HepG2 (cell line): Measurements from ENCODE around the gene HCFC1R1. TPM values are rescaled to one million over a fixed set of nuclear protein-coding genes. Genes with fewer than 3 reads are reported as not detected.

Source experiments
- ATAC-seq: fragments of 200-7000 bp; cut with Tn5 transposase; 3 replicates; pipeline ENCODE4 v1.9.1; 2020; ENCODE audit warnings: mild to moderate bottlenecking, moderate library complexity
- BruUV-seq: library from RNA; stranded (reverse); fragments of 400-500 nt; replicated peaks from 2 replicates; lab custom pipeline; 2021; lab: Mats Ljungman, UMichigan
- CTCF ChIA-PET: fragments of 300-600 bp; formaldehyde crosslinking; extraction: SDS; loops from one replicate; lab custom pipeline; 2021; ENCODE audit warnings: low total read pairs, inconsistent platforms, low intra/inter-chr PET ratio; lab: Yijun Ruan, JAX
- POLR2A ChIA-PET: fragments of 350-600 bp; sonication (Branson Sonifier 250); formaldehyde crosslinking; loops from one replicate; lab custom pipeline; 2020; ENCODE audit warnings: antibody characterized with exemption, inconsistent platforms; lab: Yijun Ruan, JAX
- DNase-seq: peaks from one replicate; pipeline ENCODE4 v3.0.0-alpha.2; 2015; ENCODE audit warnings: low spot score
- FAIRE-seq: peaks from 3 replicates; lab custom pipeline; 2011; peaks lifted over from hg19 to GRCh38; lab: Jason Lieb, UNC
- H2AFZ ChIP-seq: one replicate; pipeline ENCODE4 v1.6.1; 2011; ENCODE audit warnings: low read length, inconsistent platforms
- H3K27ac ChIP-seq: fragments of 300-600 bp; 3 replicates; pipeline ENCODE4 v1.8.0; 2011; ENCODE audit warnings: mixed run types, mild to moderate bottlenecking, mixed read lengths, low read length, inconsistent platforms; ENCODE audit not compliant: insufficient read depth; ENCODE audit errors: extremely low read length
- H3K27me3 ChIP-seq, 2 experiments: fragments of 200-600 bp in 1 of 2; 2 replicates in 1 of 2; 3 replicates in 1 of 2; pipeline versions ENCODE4 v1.6.0 to v1.8.0; 2011; ENCODE audit warnings: low read length in 2 of 2, mild to moderate bottlenecking in 2 of 2, moderate library complexity in 2 of 2, inconsistent platforms in 1 of 2; ENCODE audit not compliant: insufficient read depth in 2 of 2, control insufficient read depth in 1 of 2
- H3K36me3 ChIP-seq, 2 experiments: fragments of 200-600 bp in 1 of 2; replicated peaks in 1 of 2; 2 replicates in 1 of 2; 3 replicates in 1 of 2; pipeline versions ENCODE4 v1.5.1 to v1.8.0; 2011; ENCODE audit warnings: low read length in 2 of 2, inconsistent platforms in 1 of 2; ENCODE audit not compliant: insufficient read depth in 2 of 2, control insufficient read depth in 1 of 2
- H3K4me1 ChIP-seq: 2 replicates; pipeline ENCODE4 v1.5.1; 2012; ENCODE audit warnings: low read length, inconsistent platforms; ENCODE audit not compliant: insufficient read depth
- H3K4me2 ChIP-seq: 2 replicates; pipeline ENCODE4 v1.6.0; 2011; ENCODE audit warnings: low read depth, low read length, inconsistent platforms
- H3K4me3 ChIP-seq, 3 experiments: fragments of 200-600 bp in 1 of 3; sonication (generic), shearing (Covaris generic) in 1 of 3; replicated peaks in 1 of 3; 2 replicates each; pipeline ENCODE4 v1.5.1; 2011 to 2016; ENCODE audit warnings: low read length in 3 of 3, inconsistent platforms in 2 of 3, low read depth in 2 of 3, mild to moderate bottlenecking in 2 of 3, control low read depth in 1 of 3, mixed read lengths in 1 of 3; ENCODE audit not compliant: insufficient read depth in 1 of 3
- H3K79me2 ChIP-seq: one replicate; pipeline ENCODE4 v1.6.1; 2011; ENCODE audit warnings: low read length, inconsistent platforms; ENCODE audit not compliant: insufficient read depth
- H3K9ac ChIP-seq: 2 replicates; pipeline ENCODE4 v1.6.0; 2011; ENCODE audit warnings: mild to moderate bottlenecking, low read depth, low read length, inconsistent platforms; ENCODE audit not compliant: insufficient read depth
- H3K9me3 ChIP-seq: 2 replicates; pipeline ENCODE4 v1.5.1; 2012; ENCODE audit warnings: mild to moderate bottlenecking, low read length
- H4K20me1 ChIP-seq: 2 replicates; pipeline ENCODE4 v1.6.0; 2011; ENCODE audit warnings: inconsistent platforms, mild to moderate bottlenecking, low read length, moderate library complexity; ENCODE audit not compliant: insufficient read depth
- AGO2 ChIP-seq: fragments of 200-400 bp; formaldehyde crosslinking; optimal IDR thresholded peaks from 2 replicates; pipeline ENCODE3; 2017; ENCODE audit warnings: mild to moderate bottlenecking, low read depth, low read length, moderate library complexity
- ATF6 ChIP-seq: sonication (generic); formaldehyde crosslinking; conservative IDR thresholded peaks from 2 replicates; pipeline ENCODE4 v1.4.0; 2020; ENCODE audit warnings: missing genetic modification reagents
- FIP1L1 ChIP-seq: fragments of 200-400 bp; formaldehyde crosslinking; IDR thresholded peaks from 2 replicates; pipeline ENCODE4 v1.6.1; 2018; ENCODE audit warnings: low read depth, mild to moderate bottlenecking, low read length, moderate library complexity, borderline replicate concordance; ENCODE audit not compliant: insufficient read depth
- GFI1 ChIP-seq: sonication (generic); formaldehyde crosslinking; IDR thresholded peaks from 2 replicates; pipeline ENCODE4 v1.5.0; 2020; ENCODE audit warnings: missing genetic modification reagents, mild to moderate bottlenecking, borderline replicate concordance
- POLR2G ChIP-seq: fragments of 200-400 bp; formaldehyde crosslinking; IDR thresholded peaks from 2 replicates; pipeline ENCODE4 v1.6.1; 2018; ENCODE audit warnings: mild to moderate bottlenecking, low read depth, low read length, moderate library complexity
- SUZ12 ChIP-seq: fragments of 150-350 bp; IDR thresholded peaks from 2 replicates; pipeline ENCODE4 v1.6.1; 2014; ENCODE audit warnings: low read depth, low read length
- ZNF121 ChIP-seq: sonication (generic); formaldehyde crosslinking; IDR thresholded peaks from 2 replicates; pipeline ENCODE4 v1.5.0; 2020; ENCODE audit warnings: mild to moderate bottlenecking, missing genetic modification reagents
- ZNF263 ChIP-seq: sonication (generic); formaldehyde crosslinking; IDR thresholded peaks from 2 replicates; pipeline ENCODE4 v1.4.0; 2020; ENCODE audit warnings: missing genetic modification reagents
- ZNF30 ChIP-seq: sonication (generic); formaldehyde crosslinking; IDR thresholded peaks from 2 replicates; pipeline ENCODE4 v1.5.0; 2020; ENCODE audit warnings: mild to moderate bottlenecking, missing genetic modification reagents
- ZNF577 ChIP-seq: sonication (generic); formaldehyde crosslinking; IDR thresholded peaks from 2 replicates; pipeline ENCODE4 v1.4.0; 2020; ENCODE audit warnings: mild to moderate bottlenecking, low read depth, missing genetic modification reagents, borderline replicate concordance
- WGBS: methylation state at CpG from one replicate; pipeline ENCODE4 v1.1.6; 2017; ENCODE audit warnings: low lambda C conversion rate; 5-methylcytosine and 5-hydroxymethylcytosine counted together
- in situ Hi-C: cut with HindIII; loops from 2 replicates; pipeline ENCODE4 v1.10.0; 2017; ENCODE audit warnings: low pct_unique_long_range_greater_than_20kb; ENCODE audit not compliant: extremely low pct_ligation_motif_present
- intact Hi-C: fragments of 100-400 bp; cut with micrococcal nuclease; formaldehyde crosslinking; loops from one replicate; pipeline ENCODE4 v1.10.0; 2022; ENCODE audit not compliant: unreplicated experiment
- polyA plus RNA-seq, 8 experiments: library from polyadenylated mRNA; depleted of rRNA in 3 of 8; stranded (reverse) in 7 of 8; unstranded in 1 of 8; fragments of >200 nt; fragmentation: Illumina TruSeq in 4 of 8; extraction: Trizol in 4 of 8; gene quantifications; 2 replicates each; pipeline versions ENCODE4 v1.2.1 to v1.2.3, GENCODE V29; 2011 to 2016; ENCODE audit warnings: low read depth in 4 of 8, missing spikeins in 1 of 8, mixed read lengths in 1 of 8; ENCODE audit not compliant: insufficient read depth in 1 of 8
- total RNA-seq, 5 experiments: library from RNA; depleted of rRNA; stranded (reverse); fragments of >200 nt; fragmentation: Illumina TruSeq; extraction: Trizol; gene quantifications; 2 replicates each; pipeline ENCODE4 v1.2.3, GENCODE V29; 2016; ENCODE audit warnings: low read depth in 1 of 5

The HCFC1R1 gene
- total and polyA plus RNA-seq, 2 of the 13 experiments (the other 11 are each of a cell fraction or from before 2014, with no cell fraction given), result 13.8 to 16.1 TPM

DNA sequence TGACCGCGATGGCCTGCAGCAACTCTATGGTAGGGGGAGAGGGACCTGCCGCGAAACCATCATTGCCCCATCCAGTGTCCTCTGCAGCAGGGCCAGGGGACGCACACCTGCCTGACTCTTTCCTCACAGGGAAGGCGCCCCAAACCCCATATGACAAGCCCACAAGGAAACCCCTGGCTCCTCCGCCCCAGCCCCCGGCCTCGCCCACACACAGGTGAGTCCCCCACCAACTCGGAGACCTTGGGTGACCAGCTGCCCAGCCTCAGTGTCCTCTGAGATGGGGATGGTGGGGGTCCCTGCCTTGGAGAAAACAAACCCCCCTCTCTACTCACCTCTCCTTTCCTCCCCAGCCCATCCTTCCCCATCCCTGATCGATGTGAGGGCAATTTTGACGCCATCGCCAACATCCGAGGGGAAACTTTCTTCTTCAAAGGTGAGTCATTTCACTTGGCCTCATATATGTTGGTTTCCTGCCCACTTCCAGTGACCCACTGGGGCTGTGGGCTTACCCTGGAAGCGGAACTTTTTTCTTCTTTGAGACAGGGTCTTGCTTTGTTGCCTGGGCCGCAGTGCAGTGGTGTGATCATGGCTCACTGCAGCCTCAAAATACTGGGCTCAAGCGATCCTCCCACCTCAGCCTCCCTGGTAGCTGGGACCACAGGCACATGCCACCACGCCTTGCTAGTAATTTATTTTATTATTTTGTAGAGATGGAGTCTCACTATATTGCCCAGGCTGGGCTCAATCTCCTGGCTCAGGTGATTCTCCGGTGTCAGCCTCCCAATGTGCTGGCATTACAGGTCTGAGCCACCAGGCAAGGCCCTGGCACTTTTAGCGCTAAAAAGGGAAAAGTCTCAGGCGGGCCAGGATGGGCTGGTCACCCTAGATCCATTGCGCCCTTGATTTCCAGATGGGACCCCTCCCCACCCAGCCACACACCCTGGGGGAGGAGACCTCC, 33.7 kb upstream of the HCFC1R1 start:
- Histone ChIP-seq H4K20me1 (no peaks in the 10 kb centered on the region), H3K4me3 (peak overlapping the region in 2 of 3 experiments; percentile 90 to 91; a peak in 3 of 6 replicates), H3K79me2 (no peaks in the 10 kb centered on the region), H3K4me2 (peak overlapping the region; percentile 99), H3K9ac (peak overlapping the region; percentile 46; the same call in 1 of the 2 replicates), H3K36me3 (no peaks in the 10 kb centered on the region), H2AFZ (no peak overlapping the region), H3K27ac (no peak overlapping the region), H3K27me3 (no peaks in the 10 kb centered on the region), H3K9me3 (no peaks in the 10 kb centered on the region), H3K4me1 (peaks cover 14% of the 10 kb centered on the region)
- FAIRE-seq, result no peak
- intact Hi-C loops (loop anchor here (2.0 kb wide), 2 partner anchors 43 to 71 kb away; no protein-coding TSS in a partner anchor), in situ Hi-C loops (no loop called here)
- no peak for ATAC-seq
- WGBS, result 94% methylated on average over 18 of the region's 22 CpGs
- ChIA-PET POLR2A (interaction anchor here (1.3 to 3.0 kb wide), 3 partner anchors 30 to 72 kb away, joined by 3 to 30 read pairs (median 17); partner anchors contain the start of genes HCFC1R1 and THOC6), CTCF (no interaction called here)
- TSS peak; percentile 68 for BruUV-seq
- no peak for DNase-seq
- TF ChIP-seq ZNF121 (0 out of 2 replicates have a peak, but pooled peaks have one; percentile 18), ZNF30 (no peak)

- H3K9ac ChIP-seq, result no peak overlapping the region
- WGBS, result 80% methylated on average over 14 of the region's 19 CpGs
- no peaks in the 10 kb centered on the region for H4K20me1 ChIP-seq
- TF ChIP-seq GFI1 (CRISPR knock-in tag), result no peak
- TF ChIP-seq ZNF577 (CRISPR knock-in tag), result no peak
- 0 out of 2 replicates have a peak, but pooled peaks have one; percentile 62 for TF ChIP-seq ZNF263 (CRISPR knock-in tag)
- no peak for TF ChIP-seq ATF6 (CRISPR knock-in tag)
- TF ChIP-seq SUZ12, result no peak
- TF ChIP-seq AGO2, result peak; percentile 32
- TF ChIP-seq FIP1L1, result no peak
- peak; percentile 8; the same call in 1 of the 2 replicates for TF ChIP-seq POLR2G
- ChIA-PET POLR2A (interaction anchor here (1.6 kb wide), 1 partner anchor 36 kb away, joined by 3 read pairs; the partner anchor contains the start of gene TNFRSF12A), CTCF (no interaction called here)
- no peaks in the 10 kb centered on the region for H3K36me3 ChIP-seq
- no peak for FAIRE-seq
- H3K27ac ChIP-seq, result no peak overlapping the region
- no peak overlapping the region for H3K4me3 ChIP-seq
- in situ Hi-C loops (no loop called here), intact Hi-C loops (no loop called here)
- H3K4me1 ChIP-seq, result peaks cover 14% of the 10 kb centered on the region
- H3K27me3 ChIP-seq, result peaks cover 0 to under 1% of the 10 kb centered on the region in 2 experiments; a peak in 1 of 5 replicates
- no TSS peak for BruUV-seq
- no peak for ATAC-seq
- no peak overlapping the region for H3K4me2 ChIP-seq
- no peak for DNase-seq
- H3K9me3 ChIP-seq, result no peaks in the 10 kb centered on the region
- no peaks in the 10 kb centered on the region for H3K79me2 ChIP-seq
- no peak overlapping the region for H2AFZ ChIP-seq
These were observed 32.8 kb upstream of the HCFC1R1 start for GRCh38 chr16:3056336-3057180.
